DND-41 (cell line): ENCODE results near the gene APOL3.

ENCODE experiments used
- ATAC-seq: fragments of 200-7000 bp; cut with Tn5 transposase; 3 replicates; pipeline ENCODE4 v1.9.1; 2021; ENCODE audit warnings: low read depth; ENCODE audit not compliant: insufficient read depth
- DNase-seq: peaks from one replicate; pipeline ENCODE4 v3.0.0-alpha.2; 2020
- H2AFZ ChIP-seq: 2 replicates; pipeline ENCODE4 v1.6.0; 2012; ENCODE audit warnings: low read depth, low read length
- H3K27ac ChIP-seq: 2 replicates; pipeline ENCODE4 v1.5.1; 2012; ENCODE audit warnings: low read length, inconsistent platforms
- H3K27me3 ChIP-seq: fragments of 200-600 bp; sonication (generic); 2 replicates; pipeline ENCODE4 v1.6.0; 2012; ENCODE audit warnings: low read length, mild to moderate bottlenecking, inconsistent platforms; ENCODE audit not compliant: insufficient read depth, poor library complexity
- H3K36me3 ChIP-seq: 2 replicates; pipeline ENCODE4 v1.5.1; 2012; ENCODE audit warnings: low read length, inconsistent platforms; ENCODE audit not compliant: insufficient read depth
- H3K4me1 ChIP-seq: 2 replicates; pipeline ENCODE4 v1.5.1; 2012; ENCODE audit warnings: mild to moderate bottlenecking, low read length; ENCODE audit not compliant: insufficient read depth
- H3K4me2 ChIP-seq: 2 replicates; pipeline ENCODE4 v1.6.0; 2012; ENCODE audit warnings: mild to moderate bottlenecking, moderate library complexity, low read length, inconsistent platforms; ENCODE audit not compliant: insufficient read depth
- H3K4me3 ChIP-seq, 2 experiments: fragments of 200-600 bp in 1 of 2; shearing (Covaris generic) in 1 of 2; 2 replicates each; pipeline ENCODE4 v1.5.1; 2012 to 2016; ENCODE audit warnings: inconsistent platforms in 2 of 2, low read length in 2 of 2, mild to moderate bottlenecking in 2 of 2, low read depth in 1 of 2, moderate library complexity in 1 of 2
- H3K79me2 ChIP-seq: 2 replicates; pipeline ENCODE4 v1.6.0; 2012; ENCODE audit warnings: low read length, inconsistent platforms; ENCODE audit not compliant: insufficient read depth
- H3K9ac ChIP-seq: 2 replicates; pipeline ENCODE4 v1.6.0; 2012; ENCODE audit warnings: low read depth, mild to moderate bottlenecking, inconsistent platforms, low read length, moderate library complexity
- H3K9me3 ChIP-seq: 2 replicates; pipeline ENCODE4 v1.5.1; 2012; ENCODE audit warnings: low read length, moderate library complexity, mild to moderate bottlenecking, inconsistent platforms; ENCODE audit not compliant: insufficient read depth, severe bottlenecking
- H4K20me1 ChIP-seq: 2 replicates; pipeline ENCODE4 v1.6.0; 2012; ENCODE audit warnings: low read length; ENCODE audit not compliant: insufficient read depth
- CTCF ChIP-seq: IDR thresholded peaks from 2 replicates; pipeline ENCODE4 v1.5.1; 2012; ENCODE audit warnings: borderline replicate concordance, low read length, moderate library complexity, mild to moderate bottlenecking; ENCODE audit not compliant: poor library complexity, severe bottlenecking; ENCODE audit errors: extremely low read depth
- EZH2 ChIP-seq: IDR thresholded peaks from 3 replicates; pipeline ENCODE4 v1.6.1; 2012; ENCODE audit warnings: borderline replicate concordance, low read depth, mild to moderate bottlenecking, moderate library complexity, low read length, inconsistent platforms; ENCODE audit not compliant: severe bottlenecking

The APOL3 gene

GRCh38 chr22:36104988-36105387 is 55.6 kb downstream of the APOL3 start:
- Histone ChIP-seq H3K36me3 (no peaks in the 10 kb centered on the region), H4K20me1 (no peaks in the 10 kb centered on the region), H3K4me2 (no peak overlapping the region), H3K4me3 (no peak overlapping the region), H2AFZ (no peak overlapping the region), H3K9ac (no peak overlapping the region), H3K27me3 (peaks cover 2% of the 10 kb centered on the region), H3K9me3 (no peaks in the 10 kb centered on the region), H3K79me2 (no peaks in the 10 kb centered on the region), H3K4me1 (no peaks in the 10 kb centered on the region), H3K27ac (no peak overlapping the region)
- TF ChIP-seq EZH2 (no peak), CTCF (no peak)
- DNase-seq: no peak
- no peak for ATAC-seq

GRCh38 chr22:36104435-36104834 is 56.1 kb downstream of the APOL3 start:
- Histone ChIP-seq H4K20me1 (no peaks in the 10 kb centered on the region), H3K79me2 (no peaks in the 10 kb centered on the region), H2AFZ (no peak overlapping the region), H3K9me3 (no peaks in the 10 kb centered on the region), H3K4me1 (no peaks in the 10 kb centered on the region), H3K36me3 (no peaks in the 10 kb centered on the region), H3K4me2 (no peak overlapping the region), H3K27me3 (peaks cover 2% of the 10 kb centered on the region), H3K9ac (no peak overlapping the region), H3K4me3 (no peak overlapping the region), H3K27ac (no peak overlapping the region)
- ATAC-seq (no peak), DNase-seq (no peak)
- TF ChIP-seq EZH2 (no peak), CTCF (no peak)

- no peak overlapping the region for H2AFZ ChIP-seq
- DNase-seq: no peak
- no peak overlapping the region for H3K4me3 ChIP-seq
- H3K27ac ChIP-seq: no peak overlapping the region
- H3K9ac ChIP-seq: no peak overlapping the region
- no peaks in the 10 kb centered on the region for H3K79me2 ChIP-seq
- no peaks in the 10 kb centered on the region for H4K20me1 ChIP-seq
- TF ChIP-seq CTCF: no peak
- TF ChIP-seq EZH2: no peak
- no peaks in the 10 kb centered on the region for H3K4me1 ChIP-seq
- no peaks in the 10 kb centered on the region for H3K36me3 ChIP-seq
- H3K9me3 ChIP-seq: no peaks in the 10 kb centered on the region
- peaks cover 2% of the 10 kb centered on the region for H3K27me3 ChIP-seq
- no peak overlapping the region for H3K4me2 ChIP-seq
- no peak for ATAC-seq
These were observed 56.7 kb downstream of the APOL3 start for GRCh38 chr22:36103891-36104290.

GRCh38 chr22:36102995-36103394 is 57.6 kb downstream of the APOL3 start:
- H3K4me1 ChIP-seq: no peaks in the 10 kb centered on the region
- ATAC-seq: no peak
- no peaks in the 10 kb centered on the region for H3K36me3 ChIP-seq
- DNase-seq: no peak
- no peak overlapping the region for H3K27ac ChIP-seq
- H4K20me1 ChIP-seq: no peaks in the 10 kb centered on the region
- H3K27me3 ChIP-seq: peaks cover 2% of the 10 kb centered on the region
- H3K9me3 ChIP-seq: no peaks in the 10 kb centered on the region
- no peak overlapping the region for H3K4me2 ChIP-seq
- H2AFZ ChIP-seq: no peak overlapping the region
- no peak overlapping the region for H3K9ac ChIP-seq
- no peaks in the 10 kb centered on the region for H3K79me2 ChIP-seq
- no peak for TF ChIP-seq EZH2
- TF ChIP-seq CTCF: no peak
- no peak overlapping the region for H3K4me3 ChIP-seq
